Ishikawa (cell line): ENCODE data around the gene KRTAP1-3.

ENCODE experiments used
- CEBPB ChIP-seq: IDR thresholded peaks from 2 replicates; pipeline ENCODE4 v1.6.1; 2012
- CREB1 ChIP-seq: IDR thresholded peaks from 2 replicates; pipeline ENCODE4 v1.6.1; 2012; ENCODE audit warnings: low read depth
- EGR1 ChIP-seq: IDR thresholded peaks from 2 replicates; pipeline ENCODE4 v1.6.1; 2012
- EP300 ChIP-seq: IDR thresholded peaks from 2 replicates; pipeline ENCODE4 v1.6.1; 2012; ENCODE audit warnings: borderline replicate concordance
- FOXM1 ChIP-seq: IDR thresholded peaks from 2 replicates; pipeline ENCODE4 v1.6.1; 2012; ENCODE audit warnings: low read depth, borderline replicate concordance
- NFIC ChIP-seq: IDR thresholded peaks from 2 replicates; pipeline ENCODE4 v1.6.1; 2012
- RAD21 ChIP-seq: IDR thresholded peaks from 2 replicates; pipeline ENCODE4 v1.6.1; 2012; ENCODE audit warnings: low read depth
- TAF1 ChIP-seq: IDR thresholded peaks from 2 replicates; pipeline ENCODE4 v1.6.1; 2012; ENCODE audit warnings: low read depth, mild to moderate bottlenecking
- TCF12 ChIP-seq: IDR thresholded peaks from 2 replicates; pipeline ENCODE4 v1.6.1; 2012; ENCODE audit warnings: low read depth
- TEAD4 ChIP-seq: IDR thresholded peaks from 2 replicates; pipeline ENCODE4 v1.6.1; 2012
- YY1 ChIP-seq: IDR thresholded peaks from 2 replicates; pipeline ENCODE4 v1.6.1; 2012; ENCODE audit warnings: low read depth
- ZBTB7A ChIP-seq: IDR thresholded peaks from 2 replicates; pipeline ENCODE4 v1.6.1; 2012; ENCODE audit warnings: low read depth
- TF ChIP-seq, protein P1 (sequence below): IDR thresholded peaks from 2 replicates; pipeline ENCODE4 v1.6.1; 2012; ENCODE audit warnings: low read depth, mild to moderate bottlenecking
- TF ChIP-seq, protein P2 (sequence below): IDR thresholded peaks from 2 replicates; pipeline ENCODE4 v1.6.1; 2012
- TF ChIP-seq, protein P3 (sequence below): IDR thresholded peaks from 2 replicates; pipeline ENCODE4 v1.6.1; 2012

Gene KRTAP1-3

DNA sequence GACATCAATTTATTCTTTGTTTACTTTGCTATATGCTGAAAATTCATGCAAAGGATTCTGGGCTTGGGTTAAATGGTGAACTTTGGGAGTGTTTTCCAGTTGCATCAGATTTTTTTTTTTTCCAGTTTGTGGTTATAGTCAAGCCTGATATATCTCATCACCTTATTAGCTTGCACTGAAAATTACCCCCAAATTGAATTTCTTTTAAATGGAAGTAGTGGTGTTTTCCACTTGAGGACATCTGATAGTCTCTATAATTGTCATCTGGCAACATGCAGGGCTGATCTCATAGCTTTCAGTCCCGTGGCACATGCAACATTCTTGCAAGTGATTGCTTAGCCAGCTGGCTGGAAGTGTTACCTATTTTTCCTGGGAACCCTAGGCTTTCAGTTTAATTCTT is 21.1 kb downstream of the KRTAP1-3 start:
- TF ChIP-seq, protein P1, sequence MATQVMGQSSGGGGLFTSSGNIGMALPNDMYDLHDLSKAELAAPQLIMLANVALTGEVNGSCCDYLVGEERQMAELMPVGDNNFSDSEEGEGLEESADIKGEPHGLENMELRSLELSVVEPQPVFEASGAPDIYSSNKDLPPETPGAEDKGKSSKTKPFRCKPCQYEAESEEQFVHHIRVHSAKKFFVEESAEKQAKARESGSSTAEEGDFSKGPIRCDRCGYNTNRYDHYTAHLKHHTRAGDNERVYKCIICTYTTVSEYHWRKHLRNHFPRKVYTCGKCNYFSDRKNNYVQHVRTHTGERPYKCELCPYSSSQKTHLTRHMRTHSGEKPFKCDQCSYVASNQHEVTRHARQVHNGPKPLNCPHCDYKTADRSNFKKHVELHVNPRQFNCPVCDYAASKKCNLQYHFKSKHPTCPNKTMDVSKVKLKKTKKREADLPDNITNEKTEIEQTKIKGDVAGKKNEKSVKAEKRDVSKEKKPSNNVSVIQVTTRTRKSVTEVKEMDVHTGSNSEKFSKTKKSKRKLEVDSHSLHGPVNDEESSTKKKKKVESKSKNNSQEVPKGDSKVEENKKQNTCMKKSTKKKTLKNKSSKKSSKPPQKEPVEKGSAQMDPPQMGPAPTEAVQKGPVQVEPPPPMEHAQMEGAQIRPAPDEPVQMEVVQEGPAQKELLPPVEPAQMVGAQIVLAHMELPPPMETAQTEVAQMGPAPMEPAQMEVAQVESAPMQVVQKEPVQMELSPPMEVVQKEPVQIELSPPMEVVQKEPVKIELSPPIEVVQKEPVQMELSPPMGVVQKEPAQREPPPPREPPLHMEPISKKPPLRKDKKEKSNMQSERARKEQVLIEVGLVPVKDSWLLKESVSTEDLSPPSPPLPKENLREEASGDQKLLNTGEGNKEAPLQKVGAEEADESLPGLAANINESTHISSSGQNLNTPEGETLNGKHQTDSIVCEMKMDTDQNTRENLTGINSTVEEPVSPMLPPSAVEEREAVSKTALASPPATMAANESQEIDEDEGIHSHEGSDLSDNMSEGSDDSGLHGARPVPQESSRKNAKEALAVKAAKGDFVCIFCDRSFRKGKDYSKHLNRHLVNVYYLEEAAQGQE: no peak

DNA sequence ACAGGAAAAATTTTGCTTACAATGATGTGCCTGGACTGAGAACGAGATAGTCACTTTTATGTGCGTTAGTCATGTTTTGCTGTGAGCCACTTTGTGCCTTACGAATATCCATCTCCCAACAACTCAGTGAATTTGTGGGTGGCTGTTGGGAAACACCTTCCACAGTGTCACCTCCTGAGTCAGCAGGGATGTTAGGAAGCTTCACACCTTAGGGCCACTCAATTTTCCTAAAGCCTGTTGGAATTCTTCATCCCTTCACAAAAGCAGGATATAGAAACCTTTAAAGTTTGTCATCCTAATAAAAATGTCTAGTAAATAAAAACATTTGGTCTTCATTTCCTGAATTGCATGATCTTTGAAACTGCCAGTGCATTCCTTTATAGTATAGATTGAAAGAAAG is 21.5 kb downstream of the KRTAP1-3 start:
- TF ChIP-seq NFIC: no peak
- TF ChIP-seq CREB1: no peak
- no peak for TF ChIP-seq YY1
- TF ChIP-seq CEBPB: no peak
- TF ChIP-seq, protein P2, sequence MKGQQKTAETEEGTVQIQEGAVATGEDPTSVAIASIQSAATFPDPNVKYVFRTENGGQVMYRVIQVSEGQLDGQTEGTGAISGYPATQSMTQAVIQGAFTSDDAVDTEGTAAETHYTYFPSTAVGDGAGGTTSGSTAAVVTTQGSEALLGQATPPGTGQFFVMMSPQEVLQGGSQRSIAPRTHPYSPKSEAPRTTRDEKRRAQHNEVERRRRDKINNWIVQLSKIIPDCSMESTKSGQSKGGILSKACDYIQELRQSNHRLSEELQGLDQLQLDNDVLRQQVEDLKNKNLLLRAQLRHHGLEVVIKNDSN: no peak
- no peak for TF ChIP-seq EP300
- no peak for TF ChIP-seq TEAD4
- no peak for TF ChIP-seq EGR1
- TF ChIP-seq, protein P3, sequence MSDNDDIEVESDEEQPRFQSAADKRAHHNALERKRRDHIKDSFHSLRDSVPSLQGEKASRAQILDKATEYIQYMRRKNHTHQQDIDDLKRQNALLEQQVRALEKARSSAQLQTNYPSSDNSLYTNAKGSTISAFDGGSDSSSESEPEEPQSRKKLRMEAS: no peak

DNA sequence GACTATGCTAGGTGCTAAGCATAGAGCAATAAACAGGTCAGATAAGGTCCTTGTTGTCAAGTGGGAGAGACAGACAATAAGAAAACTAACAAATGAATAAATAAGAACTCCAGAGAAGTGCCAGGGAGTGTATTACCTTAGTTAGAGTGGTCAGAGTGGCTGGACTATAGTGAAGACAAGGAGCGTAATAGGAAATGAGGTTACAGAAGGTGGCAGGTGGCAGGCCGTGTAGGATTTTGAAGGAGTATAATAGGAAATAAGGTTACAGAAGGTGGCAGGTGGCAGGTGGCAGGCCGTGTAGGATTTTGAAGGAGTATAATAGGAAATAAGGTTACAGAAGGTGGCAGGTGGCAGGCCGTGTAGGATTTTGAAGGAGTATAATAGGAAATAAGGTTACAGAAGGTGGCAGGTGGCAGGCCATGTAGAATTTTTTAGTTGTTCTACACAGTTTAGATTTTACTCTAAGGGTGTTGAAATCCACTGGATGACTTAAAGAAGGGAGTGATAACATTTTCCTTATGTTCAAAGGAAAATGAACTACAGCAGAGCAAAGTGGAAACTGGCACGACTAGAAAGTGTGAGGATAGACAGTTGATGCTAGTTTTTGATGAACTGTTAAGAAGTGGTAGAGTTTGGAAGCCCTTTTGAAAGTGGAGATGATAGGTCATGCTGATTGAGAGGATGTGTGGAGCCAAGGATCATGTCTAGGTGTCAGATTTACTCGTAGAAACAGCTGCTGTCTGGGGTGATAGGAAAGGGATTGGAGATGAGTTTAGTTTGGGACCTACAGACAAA is 22.2 kb downstream of the KRTAP1-3 start:
- TF ChIP-seq TAF1: no peak

DNA sequence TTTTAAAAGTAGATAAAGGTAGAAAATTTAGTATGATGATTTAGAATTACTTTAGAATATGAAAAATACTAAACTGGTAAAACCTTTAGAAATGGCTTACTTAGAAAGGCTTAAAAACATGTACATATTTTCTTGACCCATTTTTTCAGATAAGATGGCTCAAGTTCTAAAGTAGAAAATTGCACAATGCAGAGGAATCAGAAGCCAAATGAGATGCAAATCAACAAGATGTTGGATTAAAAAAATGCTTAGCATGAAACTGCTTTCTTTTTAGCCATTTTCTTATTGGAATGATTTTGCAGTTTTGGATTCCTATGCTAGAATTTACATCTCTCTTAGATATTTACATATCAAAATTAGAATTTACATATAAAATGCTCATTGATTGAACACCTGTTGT is 24.2 kb downstream of the KRTAP1-3 start:
- no peak for TF ChIP-seq TEAD4
- no peak for TF ChIP-seq FOXM1
- no peak for TF ChIP-seq YY1
- TF ChIP-seq, protein P3: no peak

DNA sequence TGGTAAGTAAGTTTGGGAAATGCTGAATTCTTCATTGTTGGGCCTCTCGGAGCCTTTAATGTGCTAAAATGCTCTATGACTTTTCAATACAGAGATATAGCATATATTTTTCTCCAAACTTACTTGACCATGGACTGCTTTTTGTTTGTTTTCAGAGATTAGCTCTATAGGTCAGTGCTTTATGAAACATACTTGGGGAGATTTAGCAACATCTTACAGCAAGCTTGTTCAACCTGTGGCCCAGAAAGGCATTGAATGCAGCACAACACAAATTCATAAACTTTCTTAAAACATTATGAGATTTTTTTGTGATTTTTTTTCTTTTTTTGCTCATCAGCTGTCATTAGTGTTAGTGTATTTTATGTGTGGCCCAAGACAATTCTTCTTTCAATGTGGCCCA is 24.7 kb downstream of the KRTAP1-3 start:
- TF ChIP-seq, protein P1: no peak
- TF ChIP-seq TEAD4 (no peak), RAD21 (no peak), NFIC (no peak), EP300 (no peak), CEBPB (no peak), TAF1 (no peak), TCF12 (no peak), ZBTB7A (no peak), CREB1 (no peak), EGR1 (no peak), FOXM1 (no peak), YY1 (no peak)
- TF ChIP-seq, protein P3: no peak
- TF ChIP-seq, protein P2: no peak

DNA sequence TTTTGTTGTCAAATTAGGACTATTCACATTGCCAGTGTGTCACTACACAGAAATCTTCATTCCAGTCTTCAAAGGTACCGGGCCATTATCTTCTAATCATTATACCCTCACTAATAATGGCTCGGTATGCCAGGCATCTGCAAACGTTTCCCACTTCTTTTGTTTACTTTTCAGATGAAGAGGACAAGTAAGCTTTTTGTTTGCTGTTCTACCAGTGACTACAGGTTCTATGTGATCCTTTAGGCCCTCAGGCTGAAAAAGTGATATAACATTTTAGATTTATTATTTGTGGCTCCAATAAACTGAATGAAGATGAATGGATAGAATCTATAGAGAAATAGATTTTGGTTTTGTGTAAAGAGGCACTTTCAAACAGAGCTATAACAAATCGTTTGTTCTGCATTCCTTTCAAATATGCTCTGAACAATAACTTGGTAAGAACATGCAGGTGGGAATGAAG is 25.3 kb downstream of the KRTAP1-3 start:
- TF ChIP-seq TCF12 (no peak), EP300 (no peak), TEAD4 (no peak), FOXM1 (no peak), CEBPB (no peak), TAF1 (no peak), RAD21 (no peak)
- TF ChIP-seq, protein P2: no peak
- TF ChIP-seq, protein P1: no peak
